ENCODE results near the gene ODC1.

The ODC1 gene

DNA sequence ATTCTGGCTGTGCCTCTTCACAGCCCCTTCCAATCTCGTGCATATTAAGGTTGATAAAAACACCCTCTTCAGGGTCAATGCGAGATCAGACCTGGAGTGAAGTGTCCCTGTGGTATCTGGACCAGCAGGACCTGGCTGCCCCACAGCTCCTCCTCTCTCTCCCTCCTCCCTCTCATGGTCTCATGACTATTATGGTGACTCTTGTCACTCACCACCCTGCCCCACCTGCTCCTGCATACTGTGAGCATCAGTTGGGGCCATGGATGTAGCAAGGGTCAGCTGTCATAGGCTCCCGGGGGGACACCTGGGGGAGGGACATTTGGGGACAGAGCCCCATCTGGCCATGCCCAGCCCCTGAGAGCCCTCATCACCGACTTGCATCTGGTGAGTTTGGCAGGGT is 50.2 kb downstream of the ODC1 start:
- no peak for DNase-seq

- no peak for DNase-seq
These were observed 50.7 kb downstream of the ODC1 start for GRCh38 chr2:10397297-10397875.

DNA sequence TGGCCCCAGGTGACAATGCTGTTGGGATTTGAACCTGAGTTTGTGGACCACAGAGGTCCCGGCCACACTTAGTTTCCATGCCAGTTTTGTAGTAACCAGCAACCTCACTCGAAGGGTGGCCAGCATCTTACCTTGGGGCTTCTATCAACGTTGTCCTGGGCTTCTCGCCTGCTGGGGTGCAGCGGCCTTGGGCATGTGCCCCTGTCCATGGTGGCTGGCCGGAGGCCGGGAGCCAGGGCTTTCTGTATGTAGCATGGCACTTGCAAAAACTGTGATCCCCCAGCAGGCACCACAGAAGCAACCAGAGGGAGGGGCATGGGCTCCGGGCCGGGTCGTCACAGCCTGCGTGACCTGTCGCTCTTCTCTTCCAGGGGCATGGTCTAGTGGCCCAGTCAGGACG is 51.7 kb downstream of the ODC1 start:
- DNase-seq, result no peak

- no peak for DNase-seq
These were observed 52.2 kb downstream of the ODC1 start for GRCh38 chr2:10395893-10396292.

- DNase-seq, result no peak
These were observed 54.5 kb downstream of the ODC1 start for GRCh38 chr2:10393640-10393982.

DNA sequence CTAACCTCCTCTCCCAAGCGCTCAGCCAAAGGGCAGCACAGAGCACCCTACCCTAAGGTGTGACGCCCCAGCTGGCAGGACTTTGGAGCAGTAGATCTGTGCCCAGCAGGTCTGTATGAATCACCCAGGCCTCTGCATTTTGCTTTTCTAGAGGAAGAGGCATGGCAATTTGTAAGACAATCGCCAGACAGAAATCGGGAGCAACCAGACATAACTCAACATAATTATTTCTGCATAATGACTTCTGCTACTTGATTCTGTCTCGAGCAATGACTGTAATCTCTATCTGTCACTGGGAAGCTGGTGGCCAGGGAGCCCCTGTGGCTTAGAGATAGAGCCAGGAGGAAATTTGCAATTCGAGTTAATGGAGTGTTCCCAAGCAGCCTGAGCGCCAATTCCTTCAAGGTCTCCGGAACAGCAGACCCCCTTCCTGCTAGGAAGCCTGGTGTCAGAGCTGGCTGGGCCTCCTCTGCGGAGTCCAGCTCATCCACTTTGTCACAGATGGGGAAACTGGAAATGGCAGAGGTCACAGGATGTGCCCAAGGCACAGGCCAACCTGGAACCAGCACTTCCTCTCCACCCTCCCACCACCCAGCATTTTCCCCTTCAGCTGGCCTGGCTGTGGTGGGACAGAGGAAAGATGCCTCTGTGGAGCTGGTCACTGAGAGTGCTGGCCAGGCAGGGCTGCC is 55.0 kb downstream of the ODC1 start:
- DNase-seq, result no peak

GRCh38 chr2:10392548-10392947 is 55.6 kb downstream of the ODC1 start:
- DNase-seq, result no peak

DNA sequence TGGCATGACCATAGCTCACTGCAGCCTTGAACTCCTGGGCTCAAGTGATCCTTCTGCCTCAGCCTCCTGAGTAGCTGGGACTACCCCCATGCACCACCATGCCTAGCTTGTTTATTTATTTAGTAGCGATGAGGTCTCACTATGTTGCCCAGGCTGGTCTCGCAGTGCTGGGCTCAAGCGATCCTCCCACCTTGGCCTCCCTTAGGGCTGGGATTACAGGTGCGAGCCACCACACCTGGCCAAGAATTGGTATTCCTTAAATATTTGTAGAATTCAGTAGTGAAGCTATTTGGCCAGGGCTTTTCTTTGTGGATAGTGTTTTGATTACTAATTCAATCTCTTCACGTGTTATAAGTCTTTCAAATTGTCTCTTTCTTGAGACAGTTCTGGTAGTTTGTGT is 56.0 kb downstream of the ODC1 start:
- no peak for DNase-seq

GRCh38 chr2:10390369-10390801 is 57.7 kb downstream of the ODC1 start:
- no peak for DNase-seq
